Measurements from ENCODE around the gene ASCL5. TPM values are rescaled to one million over a fixed set of nuclear protein-coding genes. Genes with fewer than 3 reads are reported as not detected.

ASCL5 gene
- total RNA-seq, 4 donors from 2014 or later: not detected

DNA sequence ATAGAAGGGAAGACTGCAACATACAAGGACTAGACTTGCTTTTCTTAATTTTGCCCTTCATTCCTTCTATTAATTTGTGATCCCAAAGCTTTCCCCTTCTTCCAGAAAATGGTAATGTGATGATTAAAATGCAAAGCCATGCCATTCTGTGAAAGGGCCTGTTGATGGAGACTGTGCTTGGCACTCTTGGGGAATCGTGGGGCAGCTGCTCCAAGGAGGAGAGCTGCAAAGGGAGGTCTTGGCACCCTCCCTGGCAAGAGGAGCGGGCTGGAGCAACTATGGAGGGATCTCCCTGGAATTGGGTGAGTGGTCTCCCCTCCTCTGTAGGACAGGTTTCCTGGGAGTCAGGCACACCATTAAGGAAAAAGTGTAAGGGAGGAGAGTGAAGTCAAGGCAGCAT lies 31.4 kb downstream of the ASCL5 start:
- WGBS, 2 donors (ENCODE audit: low coverage in 1 of 2): no CpG with 5 or more reads among the region's 2 CpGs
- H3K4me1 ChIP-seq: no peaks in the 10 kb centered on the region
- H3K27ac ChIP-seq: no peak overlapping the region
- TF ChIP-seq, protein P1, sequence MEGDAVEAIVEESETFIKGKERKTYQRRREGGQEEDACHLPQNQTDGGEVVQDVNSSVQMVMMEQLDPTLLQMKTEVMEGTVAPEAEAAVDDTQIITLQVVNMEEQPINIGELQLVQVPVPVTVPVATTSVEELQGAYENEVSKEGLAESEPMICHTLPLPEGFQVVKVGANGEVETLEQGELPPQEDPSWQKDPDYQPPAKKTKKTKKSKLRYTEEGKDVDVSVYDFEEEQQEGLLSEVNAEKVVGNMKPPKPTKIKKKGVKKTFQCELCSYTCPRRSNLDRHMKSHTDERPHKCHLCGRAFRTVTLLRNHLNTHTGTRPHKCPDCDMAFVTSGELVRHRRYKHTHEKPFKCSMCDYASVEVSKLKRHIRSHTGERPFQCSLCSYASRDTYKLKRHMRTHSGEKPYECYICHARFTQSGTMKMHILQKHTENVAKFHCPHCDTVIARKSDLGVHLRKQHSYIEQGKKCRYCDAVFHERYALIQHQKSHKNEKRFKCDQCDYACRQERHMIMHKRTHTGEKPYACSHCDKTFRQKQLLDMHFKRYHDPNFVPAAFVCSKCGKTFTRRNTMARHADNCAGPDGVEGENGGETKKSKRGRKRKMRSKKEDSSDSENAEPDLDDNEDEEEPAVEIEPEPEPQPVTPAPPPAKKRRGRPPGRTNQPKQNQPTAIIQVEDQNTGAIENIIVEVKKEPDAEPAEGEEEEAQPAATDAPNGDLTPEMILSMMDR (IDR thresholded peaks at IDR 0.05): no peak
- no peak for TF ChIP-seq EP300 (IDR thresholded peaks at IDR 0.05)
- ATAC-seq: no peak
- H3K36me3 ChIP-seq: no peaks in the 10 kb centered on the region
- H3K4me3 ChIP-seq: no peak overlapping the region
- H3K27me3 ChIP-seq: peaks cover 7% of the 10 kb centered on the region
- H3K9me3 ChIP-seq: no peaks in the 10 kb centered on the region

DNA sequence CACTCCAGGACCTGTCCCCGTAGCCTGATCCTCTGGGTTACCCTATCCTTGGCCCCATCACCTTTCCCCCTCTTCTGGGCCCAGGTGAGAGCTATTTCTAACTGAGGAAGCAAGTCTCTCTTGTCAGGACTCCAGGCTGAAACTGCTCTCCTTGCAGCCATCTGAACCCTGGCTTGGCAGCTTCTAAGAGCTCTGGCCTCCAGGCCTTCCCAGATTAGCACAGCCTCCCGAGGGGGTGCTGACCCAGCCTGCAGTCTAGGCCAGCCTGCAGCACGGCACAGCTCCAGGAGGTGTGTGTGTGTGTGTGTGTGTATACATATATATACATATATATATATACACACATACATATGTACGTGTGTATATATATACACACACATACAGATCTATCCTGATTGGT lies 32.2 kb downstream of the ASCL5 start:
- Histone ChIP-seq H3K9me3 (no peaks in the 10 kb centered on the region), H3K27ac (no peak overlapping the region), H3K4me1 (no peaks in the 10 kb centered on the region), H3K4me3 (no peak overlapping the region), H3K27me3 (peaks cover 7% of the 10 kb centered on the region), H3K36me3 (no peaks in the 10 kb centered on the region)
- 60% methylated on average over 1 of the region's 4 CpGs; no CpG with 5 or more reads in 1 of the 2 donors for WGBS, 2 donors (ENCODE audit: low coverage in 1 of 2)
- no peak for TF ChIP-seq POLR2A (IDR thresholded peaks at IDR 0.05)
- TF ChIP-seq EP300 (IDR thresholded peaks at IDR 0.05): no peak
- TF ChIP-seq, protein P1 (IDR thresholded peaks at IDR 0.05): no peak
- no peak for TF ChIP-seq POLR2AphosphoS5 (IDR thresholded peaks at IDR 0.05)
- ATAC-seq: no peak

DNA sequence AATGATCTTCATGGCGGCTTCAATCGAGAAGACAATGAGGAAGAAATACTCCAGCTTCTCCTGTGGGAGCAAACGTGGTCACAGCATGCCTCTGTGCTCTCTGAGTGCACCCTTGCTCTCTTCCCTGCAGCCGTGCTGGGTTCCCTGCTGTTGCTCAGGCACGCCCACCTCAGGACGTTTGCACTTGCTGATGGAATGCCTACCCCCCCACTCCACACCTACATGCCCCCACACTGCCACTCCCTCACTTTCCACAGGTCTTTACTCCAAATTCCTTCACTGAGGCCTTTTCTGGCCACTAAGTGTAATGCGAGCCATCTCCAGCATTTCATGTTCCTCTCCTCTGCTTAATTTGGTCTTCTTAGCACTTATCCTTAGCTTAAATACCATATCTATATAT lies 33.0 kb downstream of the ASCL5 start:
- Histone ChIP-seq H3K27me3 (peaks cover 3% of the 10 kb centered on the region), H3K27ac (no peak overlapping the region), H3K36me3 (no peaks in the 10 kb centered on the region), H3K4me3 (no peak overlapping the region), H3K9me3 (no peaks in the 10 kb centered on the region), H3K4me1 (no peaks in the 10 kb centered on the region)
- TF ChIP-seq POLR2AphosphoS5 (IDR thresholded peaks at IDR 0.05) (no peak), EP300 (IDR thresholded peaks at IDR 0.05) (no peak)
- ATAC-seq: no peak
- WGBS, 2 donors (ENCODE audit: low coverage in 1 of 2): 68 to 76% methylated on average over 4 to 5 of the region's 7 CpGs

DNA sequence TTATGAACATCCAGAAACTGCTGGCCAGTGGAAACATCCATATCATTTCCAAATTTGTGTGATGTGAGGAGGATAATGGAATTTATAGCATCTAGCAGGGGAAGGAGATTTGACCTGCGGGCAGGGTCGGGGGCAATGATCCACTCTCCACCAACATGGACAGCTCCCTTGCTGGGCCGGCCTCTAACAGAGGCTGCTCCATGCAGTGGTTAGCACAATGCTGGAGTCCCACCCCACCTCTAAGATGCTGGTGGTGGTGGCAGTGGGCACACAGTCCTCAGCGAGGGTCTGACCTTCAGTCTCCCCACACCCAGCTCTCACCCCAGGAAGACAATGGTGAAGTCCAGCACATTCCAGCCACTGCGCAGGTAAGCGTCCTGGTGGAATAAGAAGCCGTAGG lies 33.4 kb downstream of the ASCL5 start:
- TF ChIP-seq, protein P1 (IDR thresholded peaks at IDR 0.05): no peak
- TF ChIP-seq POLR2AphosphoS5 (IDR thresholded peaks at IDR 0.05) (no peak), POLR2A (IDR thresholded peaks at IDR 0.05) (no peak), EP300 (IDR thresholded peaks at IDR 0.05) (no peak)
- Histone ChIP-seq H3K9me3 (no peaks in the 10 kb centered on the region), H3K27me3 (no peaks in the 10 kb centered on the region), H3K36me3 (no peaks in the 10 kb centered on the region), H3K4me3 (no peak overlapping the region), H3K27ac (no peak overlapping the region), H3K4me1 (no peaks in the 10 kb centered on the region)
- WGBS, 2 donors (ENCODE audit: low coverage in 1 of 2): 89% methylated on average over 3 of the region's 7 CpGs; no CpG with 5 or more reads in 1 of the 2 donors
- ATAC-seq: no peak

DNA sequence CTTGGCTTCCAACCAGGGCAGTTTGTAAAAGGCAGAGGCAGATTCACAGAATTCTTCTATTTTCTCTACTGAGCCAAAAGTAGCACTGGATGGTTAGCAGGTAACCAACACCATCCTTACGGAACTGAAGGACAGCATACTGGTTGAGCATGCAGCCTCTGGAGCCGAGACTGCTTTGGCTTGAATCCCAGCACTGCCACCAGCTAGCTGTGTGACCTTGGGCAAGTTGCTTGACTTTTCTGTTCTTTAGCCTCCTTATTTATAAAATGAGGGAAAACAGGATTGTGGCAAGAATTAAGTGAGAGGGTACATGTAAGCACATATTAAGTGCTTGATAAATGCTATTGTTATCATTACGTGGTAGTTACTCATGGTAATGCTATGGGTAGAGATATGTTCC lies 34.2 kb downstream of the ASCL5 start:
- WGBS, 2 donors (ENCODE audit: low coverage in 1 of 2): 83 to 93% methylated on average over 1 to 3 of the region's 3 CpGs
- Histone ChIP-seq H3K27ac (no peak overlapping the region), H3K27me3 (no peaks in the 10 kb centered on the region), H3K4me1 (no peaks in the 10 kb centered on the region), H3K9me3 (no peaks in the 10 kb centered on the region), H3K4me3 (no peak overlapping the region), H3K36me3 (no peaks in the 10 kb centered on the region)
- TF ChIP-seq POLR2A (IDR thresholded peaks at IDR 0.05): no peak
- TF ChIP-seq, protein P1 (IDR thresholded peaks at IDR 0.05): no peak
- no peak for TF ChIP-seq EP300 (IDR thresholded peaks at IDR 0.05)
- no peak for TF ChIP-seq POLR2AphosphoS5 (IDR thresholded peaks at IDR 0.05)
- ATAC-seq: no peak
